BE2C (cell line): Measurements from ENCODE around the gene ATXN10.

Experiments
- DNase-seq: peaks from one replicate; pipeline ENCODE4 v3.0.0-alpha.2; 2020
- H3K27me3 ChIP-seq: fragments of 250-450 bp; sonication (Bioruptor Pico); 2 replicates; pipeline ENCODE4 v1.5.1; 2020; ENCODE audit warnings: mild to moderate bottlenecking
- H3K36me3 ChIP-seq: fragments of 250-450 bp; sonication (Bioruptor Pico); 2 replicates; pipeline ENCODE4 v1.5.1; 2020; ENCODE audit warnings: mild to moderate bottlenecking
- H3K4me1 ChIP-seq: fragments of 250-450 bp; sonication (Bioruptor Pico); 2 replicates; pipeline ENCODE4 v1.5.1; 2020
- H3K4me3 ChIP-seq: 2 replicates; pipeline ENCODE4 v1.5.1; 2011; ENCODE audit warnings: low read depth, low read length
- H3K9me3 ChIP-seq: fragments of 250-450 bp; sonication (Bioruptor Pico); 2 replicates; pipeline ENCODE4 v1.5.1; 2020
- TF ChIP-seq, protein P1 (sequence below): IDR thresholded peaks from 2 replicates; pipeline ENCODE4 v1.5.1; 2012; ENCODE audit warnings: mild to moderate bottlenecking, low read depth, low read length

The ATXN10 gene

GRCh38 chr22:45672564-45673481 is 1.2 kb downstream of the ATXN10 start:
- TF ChIP-seq, protein P1, sequence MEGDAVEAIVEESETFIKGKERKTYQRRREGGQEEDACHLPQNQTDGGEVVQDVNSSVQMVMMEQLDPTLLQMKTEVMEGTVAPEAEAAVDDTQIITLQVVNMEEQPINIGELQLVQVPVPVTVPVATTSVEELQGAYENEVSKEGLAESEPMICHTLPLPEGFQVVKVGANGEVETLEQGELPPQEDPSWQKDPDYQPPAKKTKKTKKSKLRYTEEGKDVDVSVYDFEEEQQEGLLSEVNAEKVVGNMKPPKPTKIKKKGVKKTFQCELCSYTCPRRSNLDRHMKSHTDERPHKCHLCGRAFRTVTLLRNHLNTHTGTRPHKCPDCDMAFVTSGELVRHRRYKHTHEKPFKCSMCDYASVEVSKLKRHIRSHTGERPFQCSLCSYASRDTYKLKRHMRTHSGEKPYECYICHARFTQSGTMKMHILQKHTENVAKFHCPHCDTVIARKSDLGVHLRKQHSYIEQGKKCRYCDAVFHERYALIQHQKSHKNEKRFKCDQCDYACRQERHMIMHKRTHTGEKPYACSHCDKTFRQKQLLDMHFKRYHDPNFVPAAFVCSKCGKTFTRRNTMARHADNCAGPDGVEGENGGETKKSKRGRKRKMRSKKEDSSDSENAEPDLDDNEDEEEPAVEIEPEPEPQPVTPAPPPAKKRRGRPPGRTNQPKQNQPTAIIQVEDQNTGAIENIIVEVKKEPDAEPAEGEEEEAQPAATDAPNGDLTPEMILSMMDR: no peak
- Histone ChIP-seq H3K4me3 (peak overlapping the region; percentile 95), H3K36me3 (peaks cover 17% of the 10 kb centered on the region), H3K4me1 (peaks cover 3% of the 10 kb centered on the region), H3K9me3 (no peaks in the 10 kb centered on the region), H3K27me3 (no peaks in the 10 kb centered on the region)
- DNase-seq: peak; percentile 49

- peaks cover 3% of the 10 kb centered on the region for H3K4me1 ChIP-seq
Observed at GRCh38 chr22:45673482-45674175, 2.0 kb downstream of the ATXN10 start.

DNA sequence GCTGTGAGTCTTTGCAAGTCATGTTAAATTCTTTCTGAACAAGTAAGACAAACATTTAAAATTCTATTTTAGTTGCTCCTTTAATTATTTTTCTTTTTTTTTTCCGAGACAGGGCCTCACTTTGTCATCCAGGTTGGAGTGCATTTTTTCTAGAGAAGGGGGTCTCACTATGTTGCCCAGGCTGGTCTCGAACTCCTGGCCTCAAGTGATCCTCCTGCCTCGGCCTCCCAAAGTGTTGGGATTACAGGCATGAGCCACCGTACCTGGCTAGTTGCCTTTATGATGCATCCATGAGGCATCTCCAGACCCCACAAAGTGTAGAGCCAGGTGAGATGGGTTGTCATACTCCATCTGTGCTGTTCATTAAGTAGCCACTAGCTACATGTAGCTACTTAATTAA is 4.4 kb downstream of the ATXN10 start:
- H3K27me3 ChIP-seq: no peaks in the 10 kb centered on the region
- TF ChIP-seq, protein P1: no peak
- no peak overlapping the region for H3K4me3 ChIP-seq
- H3K9me3 ChIP-seq: no peaks in the 10 kb centered on the region
- no peak for DNase-seq
- peaks cover 3% of the 10 kb centered on the region for H3K4me1 ChIP-seq
- H3K36me3 ChIP-seq: peaks cover 17% of the 10 kb centered on the region

More at GRCh38 chr22:45673482-45674175, 2.0 kb downstream of the ATXN10 start:
- no peak for DNase-seq
- TF ChIP-seq, protein P1: no peak
- no peaks in the 10 kb centered on the region for H3K27me3 ChIP-seq
- H3K36me3 ChIP-seq: peaks cover 17% of the 10 kb centered on the region
- no peaks in the 10 kb centered on the region for H3K9me3 ChIP-seq
- peak overlapping the region; percentile 95 for H3K4me3 ChIP-seq

DNA sequence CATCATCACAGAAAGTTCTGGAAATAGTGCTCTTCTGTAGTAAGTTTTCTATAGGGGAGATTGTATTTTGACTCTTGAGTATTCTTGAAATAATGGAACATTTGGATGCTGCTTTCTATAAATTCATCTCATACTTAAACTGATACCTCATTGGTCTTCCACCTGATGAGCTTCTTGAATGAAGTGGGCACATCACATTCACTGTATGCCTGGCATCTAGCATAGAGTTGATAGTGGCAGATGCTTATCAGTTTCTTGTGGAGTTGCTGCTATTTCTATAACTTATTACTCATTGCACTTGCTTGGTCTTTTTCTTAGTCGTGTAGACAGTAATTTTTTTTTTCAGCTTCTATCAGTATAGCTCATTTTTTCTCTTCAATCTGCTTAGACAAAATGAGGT is 5.4 kb downstream of the ATXN10 start:
- peaks cover 16% of the 10 kb centered on the region for H3K36me3 ChIP-seq
- H3K9me3 ChIP-seq: no peaks in the 10 kb centered on the region
- no peak for DNase-seq
- H3K27me3 ChIP-seq: no peaks in the 10 kb centered on the region
- TF ChIP-seq, protein P1: no peak
- no peak overlapping the region for H3K4me3 ChIP-seq
- peaks cover 3% of the 10 kb centered on the region for H3K4me1 ChIP-seq

DNA sequence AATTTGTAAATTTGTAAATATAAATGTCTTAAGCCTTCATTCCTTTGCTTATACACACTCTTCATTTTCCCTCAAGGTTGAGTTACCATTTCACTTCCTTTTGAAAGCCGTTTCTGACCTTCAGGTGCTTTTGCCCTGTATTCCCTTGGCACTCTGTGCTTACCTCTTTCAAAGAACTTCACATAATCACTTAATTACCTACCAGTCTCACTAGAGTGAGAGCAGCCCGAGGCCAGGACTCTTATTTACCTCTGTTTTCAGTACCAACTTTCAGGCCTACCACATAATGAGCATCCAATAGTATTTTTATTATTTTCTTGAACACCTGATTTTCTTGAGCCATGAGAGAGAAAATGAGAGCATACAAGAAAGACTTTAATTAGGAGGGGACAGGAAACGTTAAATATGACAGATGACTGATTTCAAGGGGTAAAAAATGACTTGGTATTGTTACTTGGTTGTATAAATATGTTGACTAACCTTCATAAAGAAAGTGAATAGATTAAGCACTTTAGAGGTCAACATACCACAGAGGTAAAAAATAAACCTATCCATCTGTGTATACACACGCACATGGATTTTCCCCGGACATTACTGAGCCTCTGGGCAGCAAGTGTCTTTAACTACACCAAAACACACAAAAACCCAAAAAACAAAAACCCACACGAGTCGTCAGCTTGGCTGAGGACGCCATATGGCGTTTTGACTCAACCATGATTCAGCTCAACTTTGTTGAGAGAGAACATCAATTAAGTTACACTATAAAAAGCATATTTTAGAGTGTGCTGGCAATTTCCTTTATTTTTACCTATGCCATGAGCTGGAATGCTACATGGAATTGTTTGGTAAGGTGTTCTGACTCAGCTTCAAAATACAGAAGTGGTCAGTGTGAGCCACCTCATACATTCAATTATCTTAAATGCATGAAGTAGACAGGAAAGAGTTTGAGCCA is 7.6 kb downstream of the ATXN10 start:
- no peak overlapping the region for H3K4me3 ChIP-seq
- H3K27me3 ChIP-seq: no peaks in the 10 kb centered on the region
- TF ChIP-seq, protein P1: no peak
- DNase-seq: no peak
- H3K4me1 ChIP-seq: peaks cover 2% of the 10 kb centered on the region
- H3K36me3 ChIP-seq: peaks cover 8% of the 10 kb centered on the region; the same call in 1 of the 2 replicates
- H3K9me3 ChIP-seq: no peaks in the 10 kb centered on the region
